ENCODE results near the gene MRPL43.

GRCh38 chr10:100972115-100972903 lies 15.0 kb downstream of the MRPL43 start:
- TF ChIP-seq RARB (CRISPR knock-in tag; IDR thresholded peaks at IDR 0.05) (no peak), ZC3H10 (CRISPR knock-in tag; IDR thresholded peaks at IDR 0.05) (no peak), ZNF8 (CRISPR knock-in tag; IDR thresholded peaks at IDR 0.05) (no peak), CREB5 (CRISPR knock-in tag; IDR thresholded peaks at IDR 0.05; ENCODE audit: low read depth) (no peak), PATZ1 (CRISPR knock-in tag; IDR thresholded peaks at IDR 0.05; ENCODE audit: borderline replicate concordance) (no peak), POU6F1 (CRISPR knock-in tag; IDR thresholded peaks at IDR 0.05; ENCODE audit: borderline replicate concordance, low read depth) (no peak), TOX (CRISPR knock-in tag; IDR thresholded peaks at IDR 0.05; ENCODE audit: borderline replicate concordance) (no peak)
